Activated CD4-positive, alpha-beta T cell treated with anti-CD3 and anti-CD28 coated beads, Interleukin-2, Interleukin-6, amounts not matched to agents 100 ng/mL and 50 ng/mL, durations not matched to agents 16 hours and 8 hours (primary cell): Measurements from ENCODE around the gene CASP9.
"Not testable (repeated sequence)": the region's sequence is repeated elsewhere in the genome, so short reads cannot be mapped to it uniquely, and the experiment has no call there.

Experiments
- DNase-seq: peaks from one replicate; pipeline ENCODE4 v3.0.0-alpha.2; 2020

Gene CASP9

GRCh38 chr1:15466955-15467625, 56.9 kb downstream of the CASP9 start:
- not testable (repeated sequence) for DNase-seq

DNA sequence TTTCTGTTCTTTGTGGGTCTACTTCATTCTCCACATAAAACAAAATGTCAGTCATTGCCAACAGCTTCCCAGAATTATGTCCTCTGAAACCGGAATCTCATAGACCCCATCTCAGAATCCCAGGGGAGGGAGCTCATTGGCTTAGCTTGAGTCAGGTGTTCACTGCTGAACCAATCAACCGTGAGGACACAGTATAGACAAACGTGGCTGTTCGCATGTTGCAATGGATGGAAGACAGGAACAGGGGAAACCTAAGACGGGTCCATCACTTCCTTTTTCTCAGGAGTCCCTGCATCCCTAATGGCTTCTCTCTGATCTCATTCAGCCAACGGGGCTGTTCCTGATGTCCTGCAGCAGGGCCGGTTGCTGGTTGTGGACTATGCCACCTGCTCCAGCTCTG, 58.3 kb downstream of the CASP9 start:
- no peak for DNase-seq

- not testable (repeated sequence) for DNase-seq
These were observed 60.1 kb downstream of the CASP9 start for GRCh38 chr1:15463926-15464322.

DNA sequence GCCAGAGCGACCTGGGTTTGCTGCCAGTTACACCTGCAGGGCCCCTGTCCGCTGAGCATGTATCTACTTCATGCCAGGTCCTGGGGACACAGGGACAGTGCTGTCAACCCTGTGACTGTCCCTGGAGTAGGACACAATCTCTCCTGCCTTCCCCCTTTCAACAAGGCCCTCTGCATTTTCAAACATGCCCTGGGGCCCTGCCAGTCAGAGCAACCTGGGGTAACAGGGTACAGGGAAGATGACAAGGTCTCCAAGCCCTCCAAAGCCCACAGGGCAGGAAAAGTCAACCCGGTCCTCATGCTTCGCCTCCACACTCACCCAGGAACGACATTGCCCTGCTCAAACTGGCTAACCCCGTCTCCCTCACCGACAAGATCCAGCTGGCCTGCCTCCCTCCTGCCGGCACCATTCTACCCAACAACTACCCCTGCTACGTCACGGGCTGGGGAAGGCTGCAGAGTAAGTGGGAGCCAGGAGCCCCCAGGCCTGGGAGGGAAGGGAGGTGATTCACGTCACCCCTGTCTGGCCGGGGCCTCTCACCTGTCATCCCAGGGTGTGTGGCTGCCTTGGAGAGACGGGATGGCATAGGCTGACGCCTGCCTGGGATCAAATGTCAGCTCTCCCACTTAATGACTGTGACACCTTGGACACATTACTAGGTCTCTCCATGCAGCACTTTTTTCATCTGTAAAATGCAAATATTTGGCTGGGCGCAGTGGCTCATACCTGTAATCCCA, 60.8 kb downstream of the CASP9 start:
- DNase-seq, result not testable (repeated sequence)

- no peak for DNase-seq
These were observed 63.3 kb downstream of the CASP9 start for GRCh38 chr1:15460708-15461095.

- DNase-seq, result no peak
These were observed 64.0 kb downstream of the CASP9 start for GRCh38 chr1:15459771-15460707.

DNA sequence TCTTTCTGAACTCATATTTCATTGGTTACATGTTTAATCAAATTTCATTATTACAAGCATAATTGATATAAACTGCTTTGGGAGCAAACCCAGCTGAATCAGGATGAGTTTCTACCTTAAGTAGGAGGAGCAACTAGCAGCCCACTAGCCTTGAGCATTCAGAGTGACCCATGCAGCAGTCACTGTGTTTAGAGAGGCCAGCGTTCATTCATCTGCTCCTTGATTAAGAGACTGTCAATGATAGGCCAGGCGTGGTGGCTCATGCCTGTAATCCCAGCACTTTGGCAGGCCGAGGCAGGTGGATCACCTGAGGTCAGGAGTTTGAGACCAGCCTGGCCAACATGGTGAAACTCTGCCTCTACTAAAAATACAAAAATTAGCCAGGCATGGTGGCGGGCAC, 65.6 kb downstream of the CASP9 start:
- DNase-seq, result not testable (repeated sequence)

GRCh38 chr1:15457585-15457984, 66.4 kb downstream of the CASP9 start:
- no peak for DNase-seq

GRCh38 chr1:15456313-15456954, 67.6 kb downstream of the CASP9 start, which contains the start of gene CELA2A:
CELA2A (plus strand) TSS chr1:15456732; CDS start chr1:15456754, 22 bp downstream.
- no peak for DNase-seq

- peak; percentile 9 for DNase-seq
These were observed 68.5 kb downstream of the CASP9 start for GRCh38 chr1:15455522-15455921.

GRCh38 chr1:15454256-15454655, 69.8 kb downstream of the CASP9 start:
- no peak for DNase-seq

DNA sequence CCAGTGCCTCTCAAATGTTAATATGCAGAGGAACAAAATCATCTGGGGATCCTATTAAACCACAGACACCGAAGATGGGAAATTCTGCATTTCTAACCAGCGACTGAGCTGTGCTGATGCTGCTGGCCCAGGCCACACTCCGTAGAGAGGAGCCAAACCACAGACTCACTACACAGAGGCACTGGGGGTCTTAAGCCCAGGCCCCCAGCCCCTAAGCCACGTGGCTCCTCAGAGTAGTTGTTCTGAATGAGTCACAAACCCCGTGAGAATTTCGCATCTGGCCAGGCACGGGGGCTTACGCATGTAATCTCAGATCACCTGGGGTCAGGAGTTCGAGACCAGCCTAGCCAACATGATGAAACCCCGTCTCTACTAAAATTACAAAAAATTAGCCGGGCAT, 70.3 kb downstream of the CASP9 start:
- DNase-seq, result no peak

- no peak for DNase-seq
These were observed 71.0 kb downstream of the CASP9 start for GRCh38 chr1:15452866-15453571.

GRCh38 chr1:15452216-15452615, 71.8 kb downstream of the CASP9 start:
- no peak for DNase-seq

DNA sequence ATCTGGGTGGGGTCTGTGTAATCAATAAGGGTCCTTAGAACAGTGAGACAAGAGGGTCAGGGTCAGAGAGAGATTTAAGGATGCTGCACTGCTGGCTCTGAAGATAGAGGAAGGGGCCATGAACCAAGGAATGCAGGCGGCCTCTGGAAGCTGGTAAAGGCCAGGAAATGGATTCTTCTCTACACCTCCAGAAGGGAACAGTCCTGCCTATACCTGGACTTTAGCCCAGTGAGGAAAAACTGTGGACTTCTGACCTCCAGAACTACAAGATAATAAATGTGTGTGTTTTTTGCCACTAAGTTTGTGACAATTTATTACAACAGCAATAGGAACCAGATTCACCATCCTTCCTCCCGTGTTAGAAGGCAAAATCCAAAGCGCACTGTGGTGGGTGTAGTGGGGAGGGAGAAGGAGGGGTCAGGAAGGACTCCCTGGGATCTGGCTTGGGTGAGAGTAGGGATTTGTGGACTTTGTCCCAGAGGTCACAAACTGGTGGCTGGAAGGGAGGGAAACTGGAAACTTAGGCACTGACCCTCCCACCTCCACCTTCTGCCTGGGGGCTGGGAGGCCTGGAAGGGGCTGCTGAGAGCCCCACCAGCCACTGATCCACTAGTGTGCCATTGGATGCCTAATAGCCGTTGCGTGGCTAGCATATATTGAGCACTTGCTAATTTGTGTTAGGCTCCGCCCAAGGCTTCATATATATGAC, 72.8 kb downstream of the CASP9 start:
- no peak for DNase-seq

GRCh38 chr1:15449567-15449966, 74.4 kb downstream of the CASP9 start:
- DNase-seq, result no peak

GRCh38 chr1:15448877-15449462, 75.0 kb downstream of the CASP9 start:
- DNase-seq, result no peak

GRCh38 chr1:15446212-15446611, 77.8 kb downstream of the CASP9 start:
- no peak for DNase-seq

DNA sequence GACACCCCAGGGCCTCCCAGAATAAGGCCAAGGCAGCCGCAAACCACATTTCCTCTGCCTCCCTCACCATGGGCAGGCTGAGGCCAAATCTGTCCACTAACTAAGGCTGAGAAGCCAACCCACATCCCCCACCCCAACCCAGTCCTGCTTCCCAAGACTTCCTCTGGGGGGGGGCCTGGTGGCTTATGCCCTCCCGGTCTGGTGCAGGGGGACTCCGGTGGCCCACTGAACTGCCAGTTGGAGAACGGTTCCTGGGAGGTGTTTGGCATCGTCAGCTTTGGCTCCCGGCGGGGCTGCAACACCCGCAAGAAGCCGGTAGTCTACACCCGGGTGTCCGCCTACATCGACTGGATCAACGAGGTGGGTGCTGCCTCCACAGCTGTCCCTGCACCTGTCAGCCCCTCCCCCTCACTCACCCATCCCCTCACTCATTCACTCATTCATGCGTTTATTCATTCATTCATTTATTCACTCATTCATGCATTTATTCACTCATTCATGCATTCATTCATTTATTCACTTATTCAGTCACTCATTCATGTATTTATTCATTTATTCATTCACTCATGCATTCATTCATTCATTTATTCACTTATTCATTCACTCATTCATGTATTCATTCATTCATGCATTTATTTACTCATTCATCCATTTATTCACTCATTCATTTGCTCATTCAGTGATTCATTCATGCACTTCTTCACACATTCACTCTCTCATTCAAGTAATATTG, 78.5 kb downstream of the CASP9 start:
- no peak for DNase-seq
